H9 (cell line): ENCODE measurements around the gene NKX3-2. TPM values are rescaled to one million over a fixed set of nuclear protein-coding genes. Genes with fewer than 3 reads are reported as not detected.

Experiments used
- DNase-seq: peaks from one replicate; pipeline ENCODE4 v3.0.0-alpha.2; 2017
- H2AFZ ChIP-seq: one replicate; pipeline ENCODE4 v1.6.1; 2013; ENCODE audit warnings: mild to moderate bottlenecking, low read length, control low read depth, moderate library complexity
- H2AK5ac ChIP-seq: 2 replicates; pipeline ENCODE4 v1.6.1; 2013; ENCODE audit warnings: low read length, control low read depth, mixed read lengths; ENCODE audit not compliant: insufficient read length
- H2BK120ac ChIP-seq: one replicate; pipeline ENCODE4 v1.6.1; 2013; ENCODE audit warnings: low read depth, mild to moderate bottlenecking, low read length, control low read depth, inconsistent platforms; ENCODE audit not compliant: poor library complexity, severe bottlenecking
- H2BK12ac ChIP-seq: 2 replicates; pipeline ENCODE4 v1.6.1; 2013; ENCODE audit warnings: low read length, control low read depth, mixed read lengths, low read depth; ENCODE audit not compliant: insufficient read length
- H2BK15ac ChIP-seq: 2 replicates; pipeline ENCODE4 v1.6.1; 2013; ENCODE audit warnings: low read depth, low read length, control low read depth
- H2BK20ac ChIP-seq: one replicate; pipeline ENCODE4 v1.6.1; 2013; ENCODE audit warnings: low read depth, mild to moderate bottlenecking, low read length, control low read depth, inconsistent platforms; ENCODE audit not compliant: poor library complexity, severe bottlenecking
- H2BK5ac ChIP-seq: 2 replicates; pipeline ENCODE4 v1.6.1; 2013; ENCODE audit warnings: low read length, control low read depth, mixed read lengths; ENCODE audit not compliant: insufficient read length
- H3K14ac ChIP-seq: 2 replicates; pipeline ENCODE4 v1.6.1; 2013; ENCODE audit warnings: low read length, control low read depth; ENCODE audit not compliant: insufficient read depth
- H3K18ac ChIP-seq: 2 replicates; pipeline ENCODE4 v1.6.1; 2013; ENCODE audit warnings: low read depth, mild to moderate bottlenecking, mixed read lengths, low read length, control low read depth; ENCODE audit not compliant: insufficient read length
- H3K23ac ChIP-seq: 2 replicates; pipeline ENCODE4 v1.6.1; 2013; ENCODE audit warnings: low read length, control low read depth, mixed read lengths, low read depth; ENCODE audit not compliant: insufficient read length
- H3K23me2 ChIP-seq: 2 replicates; pipeline ENCODE4 v1.6.1; 2013; ENCODE audit warnings: low read depth, mild to moderate bottlenecking, mixed read lengths, low read length, control low read depth; ENCODE audit not compliant: insufficient read length, poor library complexity, severe bottlenecking
- H3K27ac ChIP-seq: 2 replicates; pipeline ENCODE4 v1.5.1; 2013; ENCODE audit warnings: low read length, control low read depth, mixed read lengths, low read depth; ENCODE audit not compliant: insufficient read length
- H3K27me3 ChIP-seq: 2 replicates; pipeline ENCODE4 v1.6.1; 2013; ENCODE audit warnings: low read length, control low read depth, inconsistent platforms; ENCODE audit not compliant: insufficient read depth
- H3K4ac ChIP-seq: 2 replicates; pipeline ENCODE4 v1.6.1; 2013; ENCODE audit warnings: low read depth, mild to moderate bottlenecking, control low read depth, inconsistent platforms, low read length, moderate library complexity
- H3K4me1 ChIP-seq: 2 replicates; pipeline ENCODE4 v1.6.1; 2013; ENCODE audit warnings: low read length, control low read depth, inconsistent platforms; ENCODE audit not compliant: insufficient read depth
- H3K4me2 ChIP-seq: 2 replicates; pipeline ENCODE4 v1.6.1; 2013; ENCODE audit warnings: low read length, control low read depth, mixed read lengths; ENCODE audit not compliant: insufficient read length, insufficient read depth
- H3K56ac ChIP-seq: 2 replicates; pipeline ENCODE4 v1.6.1; 2013; ENCODE audit warnings: low read depth, mild to moderate bottlenecking, mixed read lengths, low read length, control low read depth; ENCODE audit not compliant: insufficient read length
- H3K79me1 ChIP-seq: 2 replicates; pipeline ENCODE4 v1.6.1; 2013; ENCODE audit warnings: low read depth, mild to moderate bottlenecking, moderate library complexity, low read length, control low read depth, inconsistent platforms; ENCODE audit not compliant: insufficient read depth, poor library complexity, severe bottlenecking
- H3K79me2 ChIP-seq: 2 replicates; pipeline ENCODE4 v1.6.1; 2013; ENCODE audit warnings: low read length, control low read depth, inconsistent platforms; ENCODE audit not compliant: insufficient read depth
- H3K9ac ChIP-seq: 2 replicates; pipeline ENCODE4 v1.6.1; 2013; ENCODE audit warnings: low read length, control low read depth, mixed read lengths; ENCODE audit not compliant: insufficient read length; ENCODE audit errors: extremely low read depth
- H3K9me3 ChIP-seq: one replicate; pipeline ENCODE4 v1.6.1; 2013; ENCODE audit warnings: low read depth, low read length, inconsistent platforms; ENCODE audit not compliant: control insufficient read depth
- H3T11ph ChIP-seq: one replicate; pipeline ENCODE4 v1.6.1; 2013; ENCODE audit warnings: mild to moderate bottlenecking, low read length, control low read depth, inconsistent platforms
- H4K20me1 ChIP-seq: one replicate; pipeline ENCODE4 v1.6.1; 2013; ENCODE audit not compliant: control insufficient read depth, insufficient read length, insufficient read depth
- H4K5ac ChIP-seq: 2 replicates; pipeline ENCODE4 v1.6.1; 2013; ENCODE audit warnings: low read depth, mild to moderate bottlenecking, mixed read lengths, low read length, control low read depth; ENCODE audit not compliant: insufficient read length
- H4K8ac ChIP-seq: replicated peaks from 2 replicates; pipeline ENCODE4 v1.6.1; 2013; ENCODE audit warnings: low read length, control low read depth, mixed read lengths, low read depth; ENCODE audit not compliant: insufficient read length
- H4K91ac ChIP-seq: 2 replicates; pipeline ENCODE4 v1.6.1; 2013; ENCODE audit warnings: low read depth, mild to moderate bottlenecking, moderate library complexity, mixed read lengths, low read length, control low read depth; ENCODE audit not compliant: insufficient read length
- H3K27ac Mint-ChIP-seq, 3 experiments: 2 replicates in 2 of 3; 3 replicates in 1 of 3; pipeline ENCODE4 v1.8.0; 2020 to 2021; ENCODE audit warnings: mixed read lengths in 3 of 3, mild to moderate bottlenecking in 1 of 3, moderate library complexity in 1 of 3
- H3K27me3 Mint-ChIP-seq: 2 replicates; pipeline ENCODE4 v1.8.0; 2021; ENCODE audit warnings: low read depth, mild to moderate bottlenecking, moderate library complexity, mixed read lengths
- H3K36me3 Mint-ChIP-seq, 3 experiments: 2 replicates in 2 of 3; 3 replicates in 1 of 3; pipeline ENCODE4 v1.8.0; 2020 to 2021; ENCODE audit warnings: low read depth in 3 of 3, mixed read lengths in 3 of 3; ENCODE audit not compliant: insufficient read depth in 1 of 3
- H3K4me1 Mint-ChIP-seq, 2 experiments: 2 replicates each; pipeline ENCODE4 v1.8.0; 2020; ENCODE audit warnings: mixed read lengths in 2 of 2
- H3K4me3 Mint-ChIP-seq, 2 experiments: 2 replicates in 1 of 2; 3 replicates in 1 of 2; pipeline ENCODE4 v1.8.0; 2020 to 2021; ENCODE audit warnings: mild to moderate bottlenecking in 2 of 2, mixed read lengths in 2 of 2, moderate library complexity in 1 of 2
- H3K9me3 Mint-ChIP-seq, 2 experiments: 2 replicates in 1 of 2; 3 replicates in 1 of 2; pipeline ENCODE4 v1.8.0; 2020; ENCODE audit warnings: mild to moderate bottlenecking in 2 of 2, mixed read lengths in 2 of 2, moderate library complexity in 1 of 2
- WGBS: extraction: QIAGEN DNeasy Blood & Tissue Kit; methylation state at CpG from one replicate; pipeline ENCODE4 v1.1.7; 2013; ENCODE audit warnings: missing lambda C conversion rate, low lambda C conversion rate, mixed read lengths; ENCODE audit not compliant: insufficient read length; ENCODE audit errors: extremely low coverage; 5-methylcytosine and 5-hydroxymethylcytosine counted together
- total RNA-seq: library from RNA; stranded (reverse); gene quantifications from 2 replicates; pipeline ENCODE4 v1.2.1, GENCODE V29; 2021
- TF ChIP-seq, protein P1 (sequence below): fragments of 200-600 bp; sonication (generic); conservative IDR thresholded peaks from 3 replicates; pipeline ENCODE4 v1.8.0; 2021; ENCODE audit warnings: antibody characterized with exemption, mild to moderate bottlenecking

NKX3-2 gene
- total RNA-seq, 1 experiment from 2014 or later: 1.9 TPM

DNA sequence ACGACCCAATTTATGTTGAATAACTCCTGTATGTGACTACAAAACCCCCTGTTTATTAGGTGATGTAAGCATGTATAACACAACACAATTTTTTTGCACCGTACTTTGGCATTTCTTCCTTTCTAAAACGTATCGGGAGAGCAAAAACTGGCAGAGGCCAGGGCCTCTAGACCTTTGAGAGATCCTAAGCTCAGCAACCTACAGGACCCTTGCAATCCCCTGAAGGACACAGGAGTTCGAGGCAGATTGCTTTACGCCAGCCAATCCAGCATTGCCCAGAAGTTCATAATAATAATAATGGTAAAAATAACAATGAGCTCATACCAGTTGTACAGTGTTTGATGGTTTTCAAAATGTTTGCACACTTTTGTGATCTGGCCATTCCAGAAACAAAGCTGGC is 7.7 kb downstream of the NKX3-2 start:
- H3T11ph ChIP-seq: no peak overlapping the region
- peaks cover 94% of the 10 kb centered on the region for H3K27me3 ChIP-seq

More for the DNA sequence above, 7.7 kb downstream of the NKX3-2 start:
- peak overlapping the region in 1 of 2 experiments; percentile 25; a peak in 1 of 5 replicates for H3K4me3 Mint-ChIP-seq
- no peak overlapping the region for H4K5ac ChIP-seq
- TF ChIP-seq, protein P1, sequence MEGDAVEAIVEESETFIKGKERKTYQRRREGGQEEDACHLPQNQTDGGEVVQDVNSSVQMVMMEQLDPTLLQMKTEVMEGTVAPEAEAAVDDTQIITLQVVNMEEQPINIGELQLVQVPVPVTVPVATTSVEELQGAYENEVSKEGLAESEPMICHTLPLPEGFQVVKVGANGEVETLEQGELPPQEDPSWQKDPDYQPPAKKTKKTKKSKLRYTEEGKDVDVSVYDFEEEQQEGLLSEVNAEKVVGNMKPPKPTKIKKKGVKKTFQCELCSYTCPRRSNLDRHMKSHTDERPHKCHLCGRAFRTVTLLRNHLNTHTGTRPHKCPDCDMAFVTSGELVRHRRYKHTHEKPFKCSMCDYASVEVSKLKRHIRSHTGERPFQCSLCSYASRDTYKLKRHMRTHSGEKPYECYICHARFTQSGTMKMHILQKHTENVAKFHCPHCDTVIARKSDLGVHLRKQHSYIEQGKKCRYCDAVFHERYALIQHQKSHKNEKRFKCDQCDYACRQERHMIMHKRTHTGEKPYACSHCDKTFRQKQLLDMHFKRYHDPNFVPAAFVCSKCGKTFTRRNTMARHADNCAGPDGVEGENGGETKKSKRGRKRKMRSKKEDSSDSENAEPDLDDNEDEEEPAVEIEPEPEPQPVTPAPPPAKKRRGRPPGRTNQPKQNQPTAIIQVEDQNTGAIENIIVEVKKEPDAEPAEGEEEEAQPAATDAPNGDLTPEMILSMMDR: no peak
- no peak overlapping the region for H3K4me2 ChIP-seq
- no peak overlapping the region for H2BK15ac ChIP-seq
- H2AFZ ChIP-seq: no peak overlapping the region
- peaks cover 38 to 51% of the 10 kb centered on the region in 2 experiments for H3K4me1 Mint-ChIP-seq
- H3K4ac ChIP-seq: no peak overlapping the region
- H3K14ac ChIP-seq: no peak overlapping the region
- no peaks in the 10 kb centered on the region for H3K36me3 Mint-ChIP-seq
- no peak overlapping the region for H3K9ac ChIP-seq
- DNase-seq: no peak
- H3K23me2 ChIP-seq: peaks cover 5% of the 10 kb centered on the region
- no peak overlapping the region for H3K56ac ChIP-seq
- no peaks in the 10 kb centered on the region for H3K9me3 ChIP-seq
- no peak overlapping the region for H3K27ac Mint-ChIP-seq
- no peak overlapping the region for H2BK5ac ChIP-seq
- no peak overlapping the region for H2BK20ac ChIP-seq
- H3K9me3 Mint-ChIP-seq: peaks cover 3% of the 10 kb centered on the region in 2 experiments
- peaks cover 99% of the 10 kb centered on the region for H3K27me3 Mint-ChIP-seq
- H3K23ac ChIP-seq: no peak overlapping the region
- peaks cover 4% of the 10 kb centered on the region for H3K4me1 ChIP-seq
- H3K79me2 ChIP-seq: no peaks in the 10 kb centered on the region
- no peak overlapping the region for H4K91ac ChIP-seq
- H2AK5ac ChIP-seq: no peak overlapping the region
- H3K79me1 ChIP-seq: no peaks in the 10 kb centered on the region
- no peak overlapping the region for H3K27ac ChIP-seq
- H4K20me1 ChIP-seq: no peaks in the 10 kb centered on the region
- no peak overlapping the region for H4K8ac ChIP-seq
- H2BK120ac ChIP-seq: no peak overlapping the region
- H3K18ac ChIP-seq: no peak overlapping the region
- WGBS: no CpG with 5 or more reads among the region's 6 CpGs
- H2BK12ac ChIP-seq: no peak overlapping the region
